CD4-positive, alpha-beta memory T cell (primary cell): Measurements from ENCODE around the gene KLHL36. TPM values are rescaled to one million over a fixed set of nuclear protein-coding genes. Genes with fewer than 3 reads are reported as not detected.

Experiments used
- CTCF ChIA-PET: fragments of 350-600 bp; sonication (Branson Sonifier 250); formaldehyde crosslinking; loops from one replicate; lab custom pipeline; 2021; ENCODE audit warnings: inconsistent platforms; ENCODE audit not compliant: partially characterized antibody; lab: Charles Lee
- POLR2A ChIA-PET: fragments of 350-600 bp; sonication (Branson Sonifier 250); formaldehyde crosslinking; loops from one replicate; lab custom pipeline; 2021; ENCODE audit not compliant: partially characterized antibody; lab: Charles Lee
- DNase-seq, 5 donors: peaks; one replicate each; pipeline versions ENCODE4 v3.0.0 to v3.0.0-alpha.2; 2020 to 2022; ENCODE audit warnings: mixed read lengths in 1 of 5
- H3K27ac ChIP-seq: one replicate; pipeline ENCODE4 v1.7.0; 2013; ENCODE audit warnings: low read depth, low read length
- H3K27me3 ChIP-seq: 2 replicates; pipeline ENCODE4 v1.7.0; 2013; ENCODE audit warnings: mild to moderate bottlenecking, low read length, moderate library complexity; ENCODE audit not compliant: insufficient read depth
- H3K36me3 ChIP-seq: 2 replicates; pipeline ENCODE4 v1.7.0; 2013; ENCODE audit warnings: mild to moderate bottlenecking, low read length, moderate library complexity; ENCODE audit not compliant: insufficient read depth
- H3K4me1 ChIP-seq: 2 replicates; pipeline ENCODE4 v1.7.0; 2013; ENCODE audit warnings: mild to moderate bottlenecking, low read length, moderate library complexity; ENCODE audit not compliant: insufficient read depth
- H3K4me3 ChIP-seq, 2 donors: one replicate each; pipeline ENCODE4 v1.7.0; 2013; ENCODE audit warnings: low read length in 2 of 2, mild to moderate bottlenecking in 1 of 2
- H3K9me3 ChIP-seq, 2 donors: one replicate each; pipeline ENCODE4 v1.7.0; 2013; ENCODE audit warnings: low read length in 2 of 2, control low read depth in 1 of 2; ENCODE audit not compliant: control insufficient read depth in 1 of 2
- H3K27ac Mint-ChIP-seq, 7 donors: one replicate each; pipeline ENCODE4 v1.8.0; 2020 to 2021; ENCODE audit warnings: mixed read lengths in 7 of 7, mild to moderate bottlenecking in 6 of 7, inconsistent platforms in 3 of 7, moderate library complexity in 3 of 7
- H3K27me3 Mint-ChIP-seq, 2 donors: one replicate each; pipeline ENCODE4 v1.8.0; 2020 to 2021; ENCODE audit warnings: mixed read lengths in 2 of 2
- H3K36me3 Mint-ChIP-seq, 2 donors: one replicate each; pipeline ENCODE4 v1.8.0; 2020 to 2021; ENCODE audit warnings: mixed read lengths in 2 of 2, inconsistent platforms in 1 of 2, mild to moderate bottlenecking in 1 of 2
- H3K4me1 Mint-ChIP-seq, 4 donors: one replicate each; pipeline ENCODE4 v1.8.0; 2020 to 2021; ENCODE audit warnings: mixed read lengths in 4 of 4, mild to moderate bottlenecking in 1 of 4
- H3K4me3 Mint-ChIP-seq, 8 donors: one replicate each; pipeline ENCODE4 v1.8.0; 2020 to 2021; ENCODE audit warnings: mixed read lengths in 8 of 8, mild to moderate bottlenecking in 7 of 8, moderate library complexity in 6 of 8, inconsistent platforms in 3 of 8
- H3K9me3 Mint-ChIP-seq, 8 donors: one replicate each; pipeline ENCODE4 v1.8.0; 2020 to 2021; ENCODE audit warnings: mixed read lengths in 8 of 8, mild to moderate bottlenecking in 5 of 8, inconsistent platforms in 3 of 8, moderate library complexity in 1 of 8
- intact Hi-C: fragments of 100-400 bp; cut with micrococcal nuclease; formaldehyde crosslinking; loops from one replicate; pipeline ENCODE4 v1.15.1; 2023
- polyA plus RNA-seq, 2 donors: library from polyadenylated mRNA; unstranded; fragments of 300-500 nt; fragmentation: Illumina TruSeq; gene quantifications; one replicate each; pipeline ENCODE4 v1.2.3, GENCODE V29; 2021
- total RNA-seq, 2 experiments: library from RNA; stranded (reverse); gene quantifications; one replicate each; pipeline ENCODE4 v1.2.3, GENCODE V29; 2021

Gene KLHL36
- total and polyA plus RNA-seq, 4 experiments from 2014 or later, result 28.2 to 149 (median 86.9) TPM

DNA sequence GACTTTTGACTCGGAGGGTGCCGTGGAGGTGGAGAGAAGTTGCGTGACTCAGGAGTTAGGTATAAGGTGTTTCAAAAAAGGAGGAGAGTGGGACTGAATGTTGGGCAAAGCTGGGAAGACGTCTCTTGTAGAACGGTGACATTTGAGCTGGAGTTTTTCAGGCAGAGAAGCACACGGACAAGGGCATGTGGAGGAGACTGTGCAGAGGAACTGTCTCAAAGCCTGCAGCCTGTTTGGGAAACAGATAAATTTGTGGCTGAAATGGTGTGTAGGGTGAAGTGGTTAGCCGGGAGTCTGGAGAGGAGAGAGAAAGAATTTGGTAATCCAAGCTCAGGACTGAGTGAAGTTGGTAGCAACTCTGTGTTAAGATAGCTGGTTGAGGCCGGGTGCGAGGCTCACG is 61.3 kb downstream of the KLHL36 start:
- H3K27ac Mint-ChIP-seq, result peak overlapping the region in 4 of 7 donors; percentile 0 to 86 (median 42)
- no peaks in the 10 kb centered on the region for H3K9me3 Mint-ChIP-seq
- H3K4me1 Mint-ChIP-seq, result peaks cover 55 to 90% (median 74%) of the 10 kb centered on the region in 4 donors
- Histone ChIP-seq H3K4me3 (no peak overlapping the region), H3K27ac (no peak overlapping the region), H3K9me3 (no peaks in the 10 kb centered on the region), H3K36me3 (no peaks in the 10 kb centered on the region), H3K27me3 (no peaks in the 10 kb centered on the region), H3K4me1 (peaks cover 60% of the 10 kb centered on the region)
- peaks cover 7 to 21% of the 10 kb centered on the region in 2 donors for H3K36me3 Mint-ChIP-seq
- POLR2A ChIA-PET, result interaction anchor here (0.7 kb wide), 1 partner anchor 88 kb away, joined by 4 read pairs; no protein-coding TSS in a partner anchor
- DNase-seq, result no peak
- intact Hi-C loops, result no loop called here
- no peaks in the 10 kb centered on the region for H3K27me3 Mint-ChIP-seq
- peak overlapping the region in 1 of 8 donors; percentile 65 for H3K4me3 Mint-ChIP-seq
- CTCF ChIA-PET, result interaction anchor here (6.1 kb wide), 1 partner anchor 15 kb away, joined by 40 read pairs; no protein-coding TSS in a partner anchor

DNA sequence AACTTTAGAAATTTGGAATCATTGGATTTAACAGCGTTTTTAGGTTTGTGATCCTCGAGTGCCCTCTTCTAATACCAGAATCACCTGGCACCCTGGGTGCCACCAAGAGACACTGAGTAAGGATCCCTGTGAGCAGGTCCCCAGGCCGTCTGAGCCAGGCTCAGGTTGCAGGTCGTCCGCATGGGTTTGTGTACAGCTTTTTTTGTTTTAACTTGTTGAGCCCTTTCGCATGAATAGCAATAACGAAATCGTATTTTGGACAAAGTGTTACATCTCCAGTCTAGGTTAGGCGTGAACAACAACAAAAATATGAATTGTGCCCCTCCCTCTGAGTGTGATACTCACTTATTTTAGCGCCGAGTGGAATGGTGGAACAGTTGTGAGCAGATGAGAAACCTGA is 62.4 kb downstream of the KLHL36 start:
- ChIA-PET CTCF (interaction anchor here (1.3 to 6.1 kb wide), 2 partner anchors 10 to 14 kb away, joined by 4 to 40 read pairs; no protein-coding TSS in a partner anchor), POLR2A (no interaction called here)
- Mint-ChIP-seq H3K27me3 (no peaks in the 10 kb centered on the region), H3K4me3 (peak overlapping the region in 1 of 8 donors; percentile 7), H3K36me3 (peaks cover 3 to 23% of the 10 kb centered on the region in 2 donors), H3K27ac (peak overlapping the region in 1 of 7 donors; percentile 23), H3K4me1 (peaks cover 52 to 87% (median 72%) of the 10 kb centered on the region in 4 donors), H3K9me3 (no peaks in the 10 kb centered on the region)
- Histone ChIP-seq H3K27ac (no peak overlapping the region), H3K4me1 (peaks cover 58% of the 10 kb centered on the region), H3K36me3 (peaks cover 2% of the 10 kb centered on the region), H3K4me3 (no peak overlapping the region), H3K9me3 (no peaks in the 10 kb centered on the region), H3K27me3 (no peaks in the 10 kb centered on the region)
- intact Hi-C loops, result no loop called here
- no peak for DNase-seq

Other genes starting within 250 kb of the KLHL36 start
- 10 to 100 TPM; 13.6 to 16.8 TPM for gene MEAK7, start 143.9 kb upstream of the KLHL36 start, total RNA-seq
- gene MEAK7, start 143.9 kb upstream of the KLHL36 start, polyA plus RNA-seq, result 1 to 10 TPM; 3.3 to 8.6 TPM
- gene COTL1, start 30.4 kb upstream of the KLHL36 start, total RNA-seq, result 100 to 1,000 TPM; 181 to 186 TPM
- 100 to 1,000 TPM; 589 to 683 TPM for gene COTL1, start 30.4 kb upstream of the KLHL36 start, polyA plus RNA-seq
- 10 to 100 TPM; 89.0 to 93.2 TPM for gene USP10, start 51.5 kb downstream of the KLHL36 start, total RNA-seq
- gene USP10, start 51.5 kb downstream of the KLHL36 start, polyA plus RNA-seq, result 100 to 1,000 TPM; 269 to 419 TPM
- gene CRISPLD2, start 171.5 kb downstream of the KLHL36 start, total RNA-seq, result under 1 TPM; 0.32 to 0.89 TPM
- gene CRISPLD2, start 171.5 kb downstream of the KLHL36 start, polyA plus RNA-seq, result 1 to 10 TPM; 1.0 to 2.5 TPM